Astrocyte (in vitro differentiated cells and primary cell): Measurements from ENCODE around the gene METTL3. TPM values are rescaled to one million over a fixed set of nuclear protein-coding genes. Genes with fewer than 3 reads are reported as not detected.

Source experiments
- DNase-seq: peaks from one replicate; pipeline ENCODE4 v3.0.0-alpha.2; 2010; ENCODE audit warnings: low read depth
- FAIRE-seq: peaks from 2 replicates; lab custom pipeline; 2011; peaks lifted over from hg19 to GRCh38; lab: Jason Lieb, UNC
- H2AFZ ChIP-seq: 2 replicates; pipeline ENCODE4 v1.6.0; 2012; ENCODE audit warnings: low read depth, low read length, inconsistent platforms
- H3K27ac ChIP-seq: 2 replicates; pipeline ENCODE4 v1.5.1; 2011; ENCODE audit warnings: low read depth, low read length, inconsistent platforms
- H3K27me3 ChIP-seq: 2 replicates; pipeline ENCODE4 v1.6.0; 2011; ENCODE audit warnings: low read length, inconsistent platforms; ENCODE audit not compliant: insufficient read depth
- H3K36me3 ChIP-seq: 2 replicates; pipeline ENCODE4 v1.5.1; 2011; ENCODE audit warnings: low read length, inconsistent platforms; ENCODE audit not compliant: insufficient read depth
- H3K4me1 ChIP-seq: 2 replicates; pipeline ENCODE4 v1.5.1; 2011; ENCODE audit warnings: low read length, inconsistent platforms; ENCODE audit not compliant: insufficient read depth
- H3K4me2 ChIP-seq: 2 replicates; pipeline ENCODE4 v1.6.0; 2012; ENCODE audit warnings: low read length, inconsistent platforms
- H3K4me3 ChIP-seq: 2 replicates; pipeline ENCODE4 v1.5.1; 2011; ENCODE audit warnings: low read depth, mild to moderate bottlenecking, low read length, inconsistent platforms; ENCODE audit not compliant: insufficient read depth
- H3K79me2 ChIP-seq: 2 replicates; pipeline ENCODE4 v1.6.0; 2012; ENCODE audit warnings: mild to moderate bottlenecking, low read length, inconsistent platforms; ENCODE audit not compliant: insufficient read depth
- H3K9ac ChIP-seq: 2 replicates; pipeline ENCODE4 v1.6.0; 2012; ENCODE audit warnings: mild to moderate bottlenecking, low read length, inconsistent platforms
- H3K9me3 ChIP-seq: 2 replicates; pipeline ENCODE4 v1.5.1; 2012; ENCODE audit warnings: low read depth, mild to moderate bottlenecking, low read length, inconsistent platforms; ENCODE audit not compliant: insufficient read depth
- H4K20me1 ChIP-seq: 2 replicates; pipeline ENCODE4 v1.6.0; 2012; ENCODE audit warnings: low read length, inconsistent platforms; ENCODE audit not compliant: insufficient read depth
- H3K27ac Mint-ChIP-seq: one replicate; pipeline ENCODE4 v1.8.0; 2021; ENCODE audit warnings: mild to moderate bottlenecking, mixed read lengths; ENCODE audit not compliant: unreplicated experiment
- H3K27me3 Mint-ChIP-seq: one replicate; pipeline ENCODE4 v1.8.0; 2021; ENCODE audit warnings: low read depth, mixed read lengths; ENCODE audit not compliant: unreplicated experiment
- H3K36me3 Mint-ChIP-seq: one replicate; pipeline ENCODE4 v1.8.0; 2021; ENCODE audit warnings: low read depth, mixed read lengths; ENCODE audit not compliant: unreplicated experiment
- H3K4me1 Mint-ChIP-seq: one replicate; pipeline ENCODE4 v1.8.0; 2021; ENCODE audit warnings: low read depth, mixed read lengths; ENCODE audit not compliant: unreplicated experiment
- H3K4me3 Mint-ChIP-seq: one replicate; pipeline ENCODE4 v1.8.0; 2021; ENCODE audit warnings: mild to moderate bottlenecking, moderate library complexity, mixed read lengths; ENCODE audit not compliant: unreplicated experiment
- H3K9me3 Mint-ChIP-seq: one replicate; pipeline ENCODE4 v1.8.0; 2021; ENCODE audit warnings: mild to moderate bottlenecking, mixed read lengths; ENCODE audit not compliant: unreplicated experiment
- EZH2 ChIP-seq: IDR thresholded peaks from 2 replicates; pipeline ENCODE4 v1.6.1; 2012; ENCODE audit warnings: mild to moderate bottlenecking, low read length, inconsistent platforms; ENCODE audit not compliant: insufficient read depth
- total RNA-seq: library from RNA; stranded (reverse); gene quantifications from 2 replicates; pipeline ENCODE4 v1.2.1, GENCODE V29; 2021
- TF ChIP-seq, protein P1 (sequence below): IDR thresholded peaks from 2 replicates; pipeline ENCODE4 v1.5.1; 2011; ENCODE audit warnings: low read depth, mild to moderate bottlenecking, inconsistent platforms, low read length, moderate library complexity; ENCODE audit not compliant: insufficient read depth

The METTL3 gene
- total RNA-seq, 1 donor from 2014 or later: 44.0 TPM

DNA sequence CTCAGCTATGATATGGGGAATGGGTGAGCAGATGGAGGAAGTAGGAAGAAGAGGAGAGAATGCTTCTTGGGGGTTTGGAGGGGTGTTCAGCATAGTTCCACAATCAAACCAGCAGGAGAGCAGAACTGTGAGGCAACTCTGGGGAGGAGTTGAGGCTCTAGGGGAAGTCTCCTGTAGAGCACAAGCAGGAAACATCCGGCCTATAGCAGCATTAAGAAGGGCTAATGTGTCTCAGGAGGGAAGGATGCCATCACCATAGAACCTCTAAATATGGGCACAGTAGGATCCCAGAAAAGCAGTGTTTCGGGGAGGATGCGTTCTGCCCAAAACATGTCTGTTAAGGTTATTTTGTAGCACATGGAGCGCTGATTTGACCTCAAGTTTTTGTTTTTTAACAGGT lies 23.4 kb upstream of the METTL3 start:
- no peaks in the 10 kb centered on the region for H3K36me3 Mint-ChIP-seq
- peaks cover 14% of the 10 kb centered on the region for H3K27me3 Mint-ChIP-seq
- Histone ChIP-seq H3K36me3 (no peaks in the 10 kb centered on the region), H3K27me3 (peaks cover 46% of the 10 kb centered on the region), H3K79me2 (no peaks in the 10 kb centered on the region), H3K9me3 (no peaks in the 10 kb centered on the region), H4K20me1 (no peaks in the 10 kb centered on the region), H3K27ac (no peak overlapping the region), H2AFZ (no peak overlapping the region), H3K4me3 (no peak overlapping the region), H3K9ac (no peak overlapping the region), H3K4me2 (no peak overlapping the region), H3K4me1 (no peaks in the 10 kb centered on the region)
- TF ChIP-seq, protein P1, sequence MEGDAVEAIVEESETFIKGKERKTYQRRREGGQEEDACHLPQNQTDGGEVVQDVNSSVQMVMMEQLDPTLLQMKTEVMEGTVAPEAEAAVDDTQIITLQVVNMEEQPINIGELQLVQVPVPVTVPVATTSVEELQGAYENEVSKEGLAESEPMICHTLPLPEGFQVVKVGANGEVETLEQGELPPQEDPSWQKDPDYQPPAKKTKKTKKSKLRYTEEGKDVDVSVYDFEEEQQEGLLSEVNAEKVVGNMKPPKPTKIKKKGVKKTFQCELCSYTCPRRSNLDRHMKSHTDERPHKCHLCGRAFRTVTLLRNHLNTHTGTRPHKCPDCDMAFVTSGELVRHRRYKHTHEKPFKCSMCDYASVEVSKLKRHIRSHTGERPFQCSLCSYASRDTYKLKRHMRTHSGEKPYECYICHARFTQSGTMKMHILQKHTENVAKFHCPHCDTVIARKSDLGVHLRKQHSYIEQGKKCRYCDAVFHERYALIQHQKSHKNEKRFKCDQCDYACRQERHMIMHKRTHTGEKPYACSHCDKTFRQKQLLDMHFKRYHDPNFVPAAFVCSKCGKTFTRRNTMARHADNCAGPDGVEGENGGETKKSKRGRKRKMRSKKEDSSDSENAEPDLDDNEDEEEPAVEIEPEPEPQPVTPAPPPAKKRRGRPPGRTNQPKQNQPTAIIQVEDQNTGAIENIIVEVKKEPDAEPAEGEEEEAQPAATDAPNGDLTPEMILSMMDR: no peak
- TF ChIP-seq EZH2: no peak
- peaks cover 14% of the 10 kb centered on the region for H3K4me1 Mint-ChIP-seq
- H3K27ac Mint-ChIP-seq: no peak overlapping the region
- H3K4me3 Mint-ChIP-seq: no peak overlapping the region
- DNase-seq: no peak
- H3K9me3 Mint-ChIP-seq: peaks cover 2% of the 10 kb centered on the region
- FAIRE-seq: no peak

- TF ChIP-seq, protein P1: no peak
- TF ChIP-seq EZH2: no peak
- Histone ChIP-seq H3K4me2 (no peak overlapping the region), H3K27me3 (peaks cover 35% of the 10 kb centered on the region), H3K79me2 (no peaks in the 10 kb centered on the region), H3K9ac (no peak overlapping the region), H3K36me3 (no peaks in the 10 kb centered on the region), H3K4me3 (no peak overlapping the region), H3K4me1 (no peaks in the 10 kb centered on the region), H2AFZ (no peak overlapping the region), H4K20me1 (no peaks in the 10 kb centered on the region), H3K9me3 (no peaks in the 10 kb centered on the region), H3K27ac (no peak overlapping the region)
- Mint-ChIP-seq H3K4me1 (peaks cover 14% of the 10 kb centered on the region), H3K9me3 (peaks cover 2% of the 10 kb centered on the region), H3K27ac (no peak overlapping the region), H3K4me3 (no peak overlapping the region), H3K36me3 (no peaks in the 10 kb centered on the region), H3K27me3 (peaks cover 14% of the 10 kb centered on the region)
- DNase-seq: no peak
- no peak for FAIRE-seq
Observed at GRCh38 chr14:21533294-21533693, 22.2 kb upstream of the METTL3 start.

GRCh38 chr14:21529515-21529914 lies 18.4 kb upstream of the METTL3 start:
- Histone ChIP-seq H3K79me2 (peaks cover 4% of the 10 kb centered on the region), H3K4me1 (peaks cover 5% of the 10 kb centered on the region), H3K36me3 (no peaks in the 10 kb centered on the region), H3K9ac (no peak overlapping the region), H3K27ac (no peak overlapping the region), H3K4me3 (no peak overlapping the region), H4K20me1 (no peaks in the 10 kb centered on the region), H2AFZ (no peak overlapping the region), H3K27me3 (peaks cover 8% of the 10 kb centered on the region), H3K9me3 (no peaks in the 10 kb centered on the region), H3K4me2 (no peak overlapping the region)
- Mint-ChIP-seq H3K36me3 (peaks cover 4% of the 10 kb centered on the region), H3K4me1 (peaks cover 8% of the 10 kb centered on the region), H3K4me3 (no peak overlapping the region), H3K27me3 (peaks cover 3% of the 10 kb centered on the region), H3K9me3 (no peaks in the 10 kb centered on the region), H3K27ac (no peak overlapping the region)
- TF ChIP-seq, protein P1: no peak
- TF ChIP-seq EZH2: no peak
- no peak for DNase-seq
- FAIRE-seq: no peak
